HCT116 (cell line): ENCODE data around the gene TM4SF4. TPM values are rescaled to one million over a fixed set of nuclear protein-coding genes. Genes with fewer than 3 reads are reported as not detected.

Source experiments
- ATAC-seq: fragments of 200-7000 bp; cut with Tn5 transposase; 2 replicates; pipeline ENCODE4 v1.9.1; 2020; ENCODE audit warnings: mild to moderate bottlenecking, moderate library complexity
- BruUV-seq: library from RNA; stranded (reverse); fragments of 400-500 nt; replicated peaks from 2 replicates; lab custom pipeline; 2021; lab: Mats Ljungman, UMichigan
- CTCF ChIA-PET: fragments of 300-600 bp; sonication (Branson Sonifier 250); formaldehyde crosslinking; loops from one replicate; lab custom pipeline; 2021; ENCODE audit warnings: antibody characterized with exemption; lab: Charles Lee
- POLR2A ChIA-PET: fragments of 300-600, 350-600 bp; sonication (Branson Sonifier 250); formaldehyde crosslinking; loops from one replicate; lab custom pipeline; 2021; ENCODE audit warnings: antibody characterized with exemption; lab: Charles Lee
- RAD21 ChIA-PET, 2 experiments: fragments of 300-600 bp; sonication (Branson Sonifier 250); formaldehyde crosslinking; loops; one replicate each; lab custom pipeline; 2023; ENCODE audit warnings: low total read pairs in 2 of 2; ENCODE audit not compliant: uncharacterized antibody in 2 of 2, unreplicated experiment in 2 of 2, low non-redundant PET in 1 of 2; lab: Charles Lee
- DNase-seq: peaks from one replicate; pipeline ENCODE4 v3.0.0-alpha.2; 2010; ENCODE audit warnings: low read depth, low spot score
- H2AFZ ChIP-seq: fragments of 200-600 bp; shearing (Covaris generic), sonication (generic); 2 replicates; pipeline ENCODE4 v1.6.1; 2017; ENCODE audit warnings: low read depth, mixed run types, mixed read lengths, antibody characterized with exemption, low read length; ENCODE audit not compliant: poor library complexity, severe bottlenecking
- H3K27ac ChIP-seq: 2 replicates; pipeline ENCODE4 v1.5.1; 2012; ENCODE audit warnings: low read depth, low read length
- H3K27me3 ChIP-seq: fragments of 200-600 bp; sonication (generic); 2 replicates; pipeline ENCODE4 v1.6.1; 2016; ENCODE audit warnings: mixed run types, low read length, mixed read lengths; ENCODE audit not compliant: insufficient read depth
- H3K36me3 ChIP-seq, 2 experiments: fragments of 200-500 bp in 1 of 2; fragments of 200-600 bp in 1 of 2; sonication (Bioruptor generic) in 1 of 2; sonication (generic) in 1 of 2; 2 replicates each; pipeline versions ENCODE4 v1.5.1 to v1.6.1; 2014 to 2016; ENCODE audit warnings: low read length in 2 of 2, inconsistent platforms in 1 of 2, mixed read lengths in 1 of 2, mixed run types in 1 of 2; ENCODE audit not compliant: insufficient read depth in 2 of 2, control insufficient read depth in 1 of 2
- H3K4me1 ChIP-seq, 2 experiments: fragments of 200-600 bp in 1 of 2; sonication (generic) in 1 of 2; 2 replicates each; pipeline versions ENCODE4 v1.5.1 to v1.6.1; 2012 to 2017; ENCODE audit warnings: low read length in 2 of 2, inconsistent platforms in 1 of 2, mild to moderate bottlenecking in 1 of 2, mixed read lengths in 1 of 2, mixed run types in 1 of 2, moderate library complexity in 1 of 2; ENCODE audit not compliant: insufficient read depth in 2 of 2, control insufficient read depth in 1 of 2
- H3K4me2 ChIP-seq: fragments of 200-600 bp; sonication (generic); 2 replicates; pipeline ENCODE4 v1.6.1; 2017; ENCODE audit warnings: mixed run types, low read length, mixed read lengths
- H3K4me3 ChIP-seq, 2 experiments: fragments of 200-600 bp in 1 of 2; sonication (generic) in 1 of 2; replicated peaks in 1 of 2; 2 replicates each; pipeline ENCODE4 v1.5.1; 2011 to 2016; ENCODE audit warnings: low read length in 2 of 2, control low read depth in 1 of 2, low read depth in 1 of 2, mild to moderate bottlenecking in 1 of 2, mixed read lengths in 1 of 2, mixed run types in 1 of 2
- H3K79me2 ChIP-seq: fragments of 200-600 bp; sonication (generic); 2 replicates; pipeline ENCODE4 v1.6.1; 2017; ENCODE audit warnings: mild to moderate bottlenecking, mixed run types, low read length, moderate library complexity, mixed read lengths; ENCODE audit not compliant: insufficient read depth
- H3K9ac ChIP-seq: fragments of 200-600 bp; sonication (generic); 2 replicates; pipeline ENCODE4 v1.6.1; 2016; ENCODE audit warnings: low read length, mixed read lengths
- H3K9me2 ChIP-seq: fragments of 200-600 bp; sonication (generic), shearing (Covaris generic); 2 replicates; pipeline ENCODE4 v1.6.1; 2017; ENCODE audit warnings: mixed run types, mild to moderate bottlenecking, moderate library complexity; ENCODE audit not compliant: insufficient read depth
- H3K9me3 ChIP-seq, 2 experiments: fragments of 200-500 bp in 1 of 2; fragments of 200-600 bp in 1 of 2; sonication (Bioruptor generic) in 1 of 2; sonication (generic) in 1 of 2; 2 replicates each; pipeline ENCODE4 v1.6.1; 2014 to 2017; ENCODE audit warnings: low read length in 2 of 2, mixed read lengths in 2 of 2, inconsistent platforms in 1 of 2, low read depth in 1 of 2, mild to moderate bottlenecking in 1 of 2, mixed run types in 1 of 2, moderate library complexity in 1 of 2; ENCODE audit not compliant: control insufficient read depth in 1 of 2, insufficient read depth in 1 of 2
- H4K20me1 ChIP-seq: fragments of 200-600 bp; sonication (generic), shearing (Covaris generic); 2 replicates; pipeline ENCODE4 v1.6.1; 2017; ENCODE audit warnings: mixed run types, mild to moderate bottlenecking, moderate library complexity; ENCODE audit not compliant: insufficient read depth
- ATF3 ChIP-seq: IDR thresholded peaks from 2 replicates; pipeline ENCODE4 v1.6.1; 2012
- CEBPB ChIP-seq: IDR thresholded peaks from 2 replicates; pipeline ENCODE4 v1.6.1; 2012; ENCODE audit warnings: low read depth
- EGR1 ChIP-seq: IDR thresholded peaks from 2 replicates; pipeline ENCODE4 v1.6.1; 2012; ENCODE audit warnings: low read depth
- ELF1 ChIP-seq: IDR thresholded peaks from 2 replicates; pipeline ENCODE4 v1.6.1; 2012; ENCODE audit warnings: low read depth, borderline replicate concordance
- EZH2phosphoT487 ChIP-seq: fragments of 200-600 bp; IDR thresholded peaks from 2 replicates; pipeline ENCODE4 v1.6.1; 2018; ENCODE audit warnings: antibody characterized with exemption, borderline replicate concordance
- FOSL1 ChIP-seq: IDR thresholded peaks from 2 replicates; pipeline ENCODE4 v1.6.1; 2012; ENCODE audit warnings: low read depth
- JUND ChIP-seq: IDR thresholded peaks from 2 replicates; pipeline ENCODE4 v1.6.1; 2012
- POLR2AphosphoS5 ChIP-seq: IDR thresholded peaks from 2 replicates; pipeline ENCODE4 v1.6.1; 2011; ENCODE audit warnings: mild to moderate bottlenecking, low read depth, low read length, moderate library complexity
- SP1 ChIP-seq: IDR thresholded peaks from 2 replicates; pipeline ENCODE4 v1.6.1; 2012; ENCODE audit warnings: low read depth
- ZNF274 ChIP-seq: fragments of 200-500 bp; sonication (Bioruptor generic); IDR thresholded peaks from 2 replicates; pipeline ENCODE4 v1.6.1; 2014; ENCODE audit warnings: mild to moderate bottlenecking, low read depth, low read length, inconsistent platforms
- intact Hi-C: fragments of 100-400 bp; cut with micrococcal nuclease; formaldehyde crosslinking; loops from 2 replicates; pipeline ENCODE4 v1.10.0; 2022
- total RNA-seq: library from RNA; stranded (reverse); gene quantifications from one replicate; pipeline ENCODE4 v1.2.1, GENCODE V29; 2021; ENCODE audit not compliant: unreplicated experiment
- TF ChIP-seq, protein P1 (sequence below), 3 experiments: fragments of 200-600 bp in 1 of 3; sonication (generic) in 1 of 3; IDR thresholded peaks in 2 of 3; conservative IDR thresholded peaks in 1 of 3; 2 replicates each; pipeline ENCODE4 v1.5.1; 2012 to 2017; ENCODE audit warnings: low read depth in 2 of 3, low read length in 2 of 3, antibody characterized with exemption in 1 of 3, borderline replicate concordance in 1 of 3, control low read depth in 1 of 3, mild to moderate bottlenecking in 1 of 3, mixed read lengths in 1 of 3, mixed run types in 1 of 3, moderate library complexity in 1 of 3; ENCODE audit not compliant: insufficient read depth in 1 of 3
- TF ChIP-seq, protein P2 (sequence below): IDR thresholded peaks from 2 replicates; pipeline ENCODE4 v1.6.1; 2012
- TF ChIP-seq, protein P3 (sequence below): IDR thresholded peaks from 2 replicates; pipeline ENCODE4 v1.6.1; 2011; ENCODE audit warnings: mild to moderate bottlenecking, low read length, moderate library complexity; ENCODE audit not compliant: insufficient replicate concordance; ENCODE audit errors: extremely low read depth

Gene TM4SF4
- total RNA-seq, 1 experiment from 2014 or later = 0.91 TPM

DNA sequence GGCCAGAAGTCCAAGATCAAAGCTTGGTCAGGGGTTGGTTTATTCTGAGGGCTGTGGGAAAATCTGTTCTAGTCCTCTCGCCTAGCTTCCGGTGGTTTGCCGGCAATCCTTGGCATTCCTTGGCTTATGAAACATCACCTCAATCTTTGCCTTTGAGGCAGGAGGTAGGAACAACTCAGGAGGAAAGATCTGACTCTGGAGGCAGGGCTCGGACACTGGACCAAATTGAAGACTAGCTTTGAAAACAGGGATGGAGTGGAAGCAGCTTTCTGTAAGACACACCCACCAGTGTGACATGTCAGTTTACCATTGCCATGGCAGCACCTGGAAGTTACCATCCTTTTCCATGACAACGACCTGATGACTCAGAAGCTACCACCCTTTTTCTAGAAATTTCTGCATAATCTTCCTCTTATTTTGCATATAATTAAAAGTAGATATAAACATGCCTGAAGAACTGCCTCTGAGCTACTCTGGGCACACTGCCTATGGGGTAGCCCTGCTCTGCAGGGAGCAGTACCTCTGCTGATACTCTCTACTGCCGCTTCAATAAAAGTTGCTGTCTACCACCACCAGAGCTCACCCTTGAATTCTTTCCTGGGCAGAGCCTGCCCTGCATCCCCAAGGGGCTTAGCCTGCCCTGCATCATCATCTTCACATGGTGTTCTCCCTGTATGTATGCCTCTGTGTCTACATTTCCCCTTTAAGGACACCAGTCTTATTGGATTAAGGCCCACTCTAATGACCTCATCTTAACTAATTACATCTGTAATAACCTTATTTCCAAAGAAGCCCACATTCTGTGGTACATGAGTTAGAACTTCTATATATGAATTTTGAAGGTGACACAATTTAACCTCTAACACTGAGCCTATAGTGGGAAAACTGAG is 38.3 kb upstream of the TM4SF4 start:
- Histone ChIP-seq H4K20me1 (no peaks in the 10 kb centered on the region), H3K4me1 (no peaks in the 10 kb centered on the region), H3K9me2 (no peaks in the 10 kb centered on the region), H3K4me3 (no peak overlapping the region)
- CTCF ChIA-PET = no interaction called here
- no peak for TF ChIP-seq ELF1
- no peak for TF ChIP-seq FOSL1
- no peak for TF ChIP-seq CEBPB
- no peak for TF ChIP-seq ATF3
- TF ChIP-seq, all 23 proteins: peak for 0
- Histone ChIP-seq H3K27ac (no peak overlapping the region), H3K9me3 (no peaks in the 10 kb centered on the region), H3K36me3 (no peaks in the 10 kb centered on the region), H3K9ac (no peak overlapping the region), H3K79me2 (no peaks in the 10 kb centered on the region), H3K27me3 (no peaks in the 10 kb centered on the region), H3K4me2 (no peak overlapping the region), H2AFZ (no peak overlapping the region)
- ChIA-PET POLR2A (no interaction called here), RAD21 (no interaction called here)
- intact Hi-C loops = no loop called here
- no TSS peak for BruUV-seq
- DNase-seq (no peak), ATAC-seq (no peak)

DNA sequence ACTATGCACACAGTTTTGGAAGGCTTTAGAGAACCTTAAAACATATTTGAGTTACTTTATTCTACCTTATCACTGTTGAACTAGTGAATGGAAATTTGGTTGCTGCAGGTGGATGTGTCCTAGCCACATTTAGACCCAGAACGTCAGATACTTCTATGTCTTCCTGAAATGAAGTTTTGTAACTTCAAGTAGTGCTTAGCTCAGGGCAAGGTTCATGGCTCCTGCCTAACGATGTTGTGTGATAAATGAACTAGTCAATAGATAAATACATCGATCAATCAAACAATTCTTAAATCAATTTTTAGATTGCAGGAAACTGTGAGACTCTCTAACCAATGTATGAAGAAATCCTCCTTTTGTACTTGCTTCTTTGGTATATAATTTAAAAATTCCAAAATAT is 37.2 kb upstream of the TM4SF4 start:
- POLR2A ChIA-PET = no interaction called here
- CTCF ChIA-PET = no interaction called here
- no peak overlapping the region for H3K9ac ChIP-seq
- RAD21 ChIA-PET = no interaction called here
- H3K79me2 ChIP-seq = no peaks in the 10 kb centered on the region
- ATAC-seq (no peak), DNase-seq (no peak)
- H3K27me3 ChIP-seq = no peaks in the 10 kb centered on the region
- H3K27ac ChIP-seq = no peak overlapping the region
- no peaks in the 10 kb centered on the region for H3K36me3 ChIP-seq
- BruUV-seq = no TSS peak
- TF ChIP-seq CEBPB = no peak
- TF ChIP-seq, protein P1, sequence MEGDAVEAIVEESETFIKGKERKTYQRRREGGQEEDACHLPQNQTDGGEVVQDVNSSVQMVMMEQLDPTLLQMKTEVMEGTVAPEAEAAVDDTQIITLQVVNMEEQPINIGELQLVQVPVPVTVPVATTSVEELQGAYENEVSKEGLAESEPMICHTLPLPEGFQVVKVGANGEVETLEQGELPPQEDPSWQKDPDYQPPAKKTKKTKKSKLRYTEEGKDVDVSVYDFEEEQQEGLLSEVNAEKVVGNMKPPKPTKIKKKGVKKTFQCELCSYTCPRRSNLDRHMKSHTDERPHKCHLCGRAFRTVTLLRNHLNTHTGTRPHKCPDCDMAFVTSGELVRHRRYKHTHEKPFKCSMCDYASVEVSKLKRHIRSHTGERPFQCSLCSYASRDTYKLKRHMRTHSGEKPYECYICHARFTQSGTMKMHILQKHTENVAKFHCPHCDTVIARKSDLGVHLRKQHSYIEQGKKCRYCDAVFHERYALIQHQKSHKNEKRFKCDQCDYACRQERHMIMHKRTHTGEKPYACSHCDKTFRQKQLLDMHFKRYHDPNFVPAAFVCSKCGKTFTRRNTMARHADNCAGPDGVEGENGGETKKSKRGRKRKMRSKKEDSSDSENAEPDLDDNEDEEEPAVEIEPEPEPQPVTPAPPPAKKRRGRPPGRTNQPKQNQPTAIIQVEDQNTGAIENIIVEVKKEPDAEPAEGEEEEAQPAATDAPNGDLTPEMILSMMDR (IDR thresholded peaks at IDR 0.05 in 2 of 3, conservative IDR thresholded peaks at IDR 0.05 in 1 of 3; ENCODE audit: borderline replicate concordance in 1 of 3, insufficient read depth in 1 of 3, low read depth in 2 of 3, low read length in 2 of 3) = no peak
- no peak for TF ChIP-seq ELF1
- TF ChIP-seq, protein P2, sequence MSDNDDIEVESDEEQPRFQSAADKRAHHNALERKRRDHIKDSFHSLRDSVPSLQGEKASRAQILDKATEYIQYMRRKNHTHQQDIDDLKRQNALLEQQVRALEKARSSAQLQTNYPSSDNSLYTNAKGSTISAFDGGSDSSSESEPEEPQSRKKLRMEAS = no peak
- TF ChIP-seq SP1 = no peak
- no peak for TF ChIP-seq JUND
- TF ChIP-seq, protein P3, sequence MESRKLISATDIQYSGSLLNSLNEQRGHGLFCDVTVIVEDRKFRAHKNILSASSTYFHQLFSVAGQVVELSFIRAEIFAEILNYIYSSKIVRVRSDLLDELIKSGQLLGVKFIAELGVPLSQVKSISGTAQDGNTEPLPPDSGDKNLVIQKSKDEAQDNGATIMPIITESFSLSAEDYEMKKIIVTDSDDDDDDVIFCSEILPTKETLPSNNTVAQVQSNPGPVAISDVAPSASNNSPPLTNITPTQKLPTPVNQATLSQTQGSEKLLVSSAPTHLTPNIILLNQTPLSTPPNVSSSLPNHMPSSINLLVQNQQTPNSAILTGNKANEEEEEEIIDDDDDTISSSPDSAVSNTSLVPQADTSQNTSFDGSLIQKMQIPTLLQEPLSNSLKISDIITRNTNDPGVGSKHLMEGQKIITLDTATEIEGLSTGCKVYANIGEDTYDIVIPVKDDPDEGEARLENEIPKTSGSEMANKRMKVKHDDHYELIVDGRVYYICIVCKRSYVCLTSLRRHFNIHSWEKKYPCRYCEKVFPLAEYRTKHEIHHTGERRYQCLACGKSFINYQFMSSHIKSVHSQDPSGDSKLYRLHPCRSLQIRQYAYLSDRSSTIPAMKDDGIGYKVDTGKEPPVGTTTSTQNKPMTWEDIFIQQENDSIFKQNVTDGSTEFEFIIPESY = no peak
- TF ChIP-seq EGR1 = no peak
- TF ChIP-seq FOSL1 = no peak
- no peak for TF ChIP-seq ZNF274
- TF ChIP-seq POLR2AphosphoS5 = no peak
- no peak for TF ChIP-seq EZH2phosphoT487
- H3K4me1 ChIP-seq = peaks cover 0 to 4% of the 10 kb centered on the region in 2 experiments; a peak in 2 of 4 replicates
- no peaks in the 10 kb centered on the region for H3K9me2 ChIP-seq
- no peaks in the 10 kb centered on the region for H3K9me3 ChIP-seq
- no peak overlapping the region for H3K4me3 ChIP-seq
- H2AFZ ChIP-seq = no peak overlapping the region
- no peak overlapping the region for H3K4me2 ChIP-seq
- intact Hi-C loops = no loop called here
- no peaks in the 10 kb centered on the region for H4K20me1 ChIP-seq
